GM15510 (cell line): ENCODE results near the gene MYO1D.

Experiments used
- POLR2A ChIP-seq: IDR thresholded peaks from 3 replicates; pipeline ENCODE4 v1.6.1; 2011; ENCODE audit warnings: borderline replicate concordance; ENCODE audit not compliant: insufficient read length; ENCODE audit errors: extremely low read depth

The MYO1D gene

GRCh38 chr17:32713081-32713480 lies 163.8 kb downstream of the MYO1D start:
- TF ChIP-seq POLR2A = no peak

DNA sequence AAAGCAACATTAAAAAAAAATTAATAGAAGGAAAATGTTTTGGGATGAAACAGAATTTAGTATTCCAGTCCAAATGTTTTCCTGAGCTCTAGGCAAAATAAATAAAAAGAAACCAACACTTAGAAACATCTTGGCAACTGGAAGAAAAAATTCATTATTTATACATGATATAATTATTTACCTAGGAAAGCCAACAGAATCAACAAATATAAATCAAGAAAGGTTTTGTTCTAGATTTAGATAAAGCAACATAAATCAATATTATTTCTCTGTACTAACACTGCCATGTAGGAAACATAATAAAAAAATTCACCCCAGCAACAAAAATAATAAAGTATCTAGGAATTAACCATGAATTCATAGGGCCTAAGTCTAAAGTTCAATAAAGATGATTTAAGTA lies 167.4 kb downstream of the MYO1D start:
- no peak for TF ChIP-seq POLR2A

DNA sequence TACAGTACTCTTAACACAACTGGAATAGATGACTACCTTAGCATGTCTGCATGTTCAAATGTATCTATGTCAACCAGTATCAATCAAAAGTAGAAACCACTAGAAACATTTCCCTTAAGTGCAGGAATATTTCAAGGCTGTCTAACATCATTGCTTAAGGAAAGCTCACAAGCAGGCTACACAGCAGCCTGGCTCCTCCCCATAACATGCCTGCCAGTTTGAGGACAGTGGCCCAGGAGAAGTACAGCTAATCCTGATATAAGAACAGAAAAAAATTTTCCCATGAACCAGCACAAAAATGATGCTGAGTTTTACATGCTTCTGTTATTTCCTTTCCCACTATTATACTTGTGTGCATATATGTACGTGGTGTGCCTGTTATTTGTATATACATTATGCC lies 175.1 kb downstream of the MYO1D start:
- no peak for TF ChIP-seq POLR2A

DNA sequence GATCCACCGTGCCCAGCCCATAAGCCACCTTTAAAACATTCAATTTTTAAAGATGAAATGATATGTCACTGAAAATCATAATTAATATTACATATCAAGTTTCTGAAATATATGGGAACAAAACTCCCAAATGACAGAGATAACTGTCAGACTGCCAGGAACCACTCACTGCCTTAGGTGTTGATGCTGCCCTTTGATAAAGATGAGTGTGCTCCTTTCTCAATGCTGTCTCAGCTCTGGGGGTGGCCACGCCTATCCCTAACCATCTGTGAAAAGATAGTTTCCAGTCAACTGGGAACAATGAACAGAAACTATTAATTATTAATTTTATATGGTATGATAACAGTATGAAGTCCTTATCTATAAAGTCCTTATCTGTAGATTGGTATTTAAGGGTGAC lies 177.7 kb downstream of the MYO1D start:
- no peak for TF ChIP-seq POLR2A

GRCh38 chr17:32697728-32698625 lies 178.9 kb downstream of the MYO1D start:
- no peak for TF ChIP-seq POLR2A

GRCh38 chr17:32696426-32696825 lies 180.5 kb downstream of the MYO1D start:
- no peak for TF ChIP-seq POLR2A

GRCh38 chr17:32695864-32696263 lies 181.1 kb downstream of the MYO1D start:
- TF ChIP-seq POLR2A = no peak

- TF ChIP-seq POLR2A = no peak
Measured at GRCh38 chr17:32693194-32693897, 183.6 kb downstream of the MYO1D start.

GRCh38 chr17:32692179-32692578 lies 184.7 kb downstream of the MYO1D start:
- no peak for TF ChIP-seq POLR2A

GRCh38 chr17:32689348-32689747 lies 187.6 kb downstream of the MYO1D start:
- no peak for TF ChIP-seq POLR2A

DNA sequence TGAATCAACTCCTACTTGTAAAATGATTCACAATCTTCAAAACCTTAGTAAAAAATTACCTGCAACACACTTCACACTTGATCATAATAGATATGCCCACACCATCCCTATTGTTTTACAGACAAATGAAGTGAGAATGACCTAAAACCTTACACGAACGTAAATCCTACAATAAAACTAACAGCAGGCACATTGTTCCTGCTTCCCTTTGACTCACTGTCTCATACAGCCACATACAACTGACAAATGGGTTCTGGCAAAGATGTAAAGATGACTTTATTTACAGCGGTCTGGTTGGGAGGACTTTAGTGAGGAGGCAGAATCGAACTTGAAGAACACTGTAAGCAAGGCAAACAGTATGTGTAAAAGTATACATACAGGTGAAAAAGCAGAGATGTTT lies 188.7 kb downstream of the MYO1D start:
- no peak for TF ChIP-seq POLR2A

DNA sequence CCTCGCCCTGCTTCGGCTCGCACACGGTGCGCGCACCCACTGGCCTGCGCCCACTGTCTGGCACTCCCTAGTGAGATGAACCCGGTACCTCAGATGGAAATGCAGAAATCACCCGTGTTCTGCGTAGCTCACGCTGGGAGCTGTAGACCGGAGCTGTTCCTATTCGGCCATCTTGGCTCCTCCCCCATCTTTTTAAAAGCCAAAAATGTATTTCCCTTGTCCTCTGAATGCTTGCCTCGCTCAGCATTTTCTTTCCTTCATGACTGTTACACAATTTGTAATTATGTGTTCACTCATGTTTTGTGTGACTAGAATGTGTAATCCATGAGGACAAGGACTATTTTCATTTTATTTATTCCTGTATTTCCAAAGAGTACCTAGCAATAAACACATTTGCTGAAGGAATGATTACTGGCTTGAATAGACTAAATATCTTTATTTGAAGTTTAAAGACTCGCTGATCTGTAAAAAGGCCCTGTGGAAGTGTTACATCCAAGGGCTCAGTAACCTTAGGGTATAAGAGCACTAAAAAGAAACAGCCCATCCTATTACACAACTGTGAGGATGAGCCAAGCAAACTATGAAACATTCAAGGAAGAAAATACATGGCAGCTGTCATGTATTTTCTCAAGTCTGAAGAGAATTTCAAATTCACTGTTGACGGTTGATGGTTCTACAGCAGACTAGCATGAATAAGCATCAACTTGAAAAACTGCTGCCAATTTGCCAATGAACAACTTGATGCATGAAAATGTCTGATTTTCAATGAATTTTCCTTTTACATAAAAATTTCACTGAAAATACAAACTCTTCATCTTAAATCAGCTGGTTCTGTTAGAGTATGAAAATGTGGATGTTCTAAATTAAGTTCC lies 192.6 kb downstream of the MYO1D start:
- no peak for TF ChIP-seq POLR2A

DNA sequence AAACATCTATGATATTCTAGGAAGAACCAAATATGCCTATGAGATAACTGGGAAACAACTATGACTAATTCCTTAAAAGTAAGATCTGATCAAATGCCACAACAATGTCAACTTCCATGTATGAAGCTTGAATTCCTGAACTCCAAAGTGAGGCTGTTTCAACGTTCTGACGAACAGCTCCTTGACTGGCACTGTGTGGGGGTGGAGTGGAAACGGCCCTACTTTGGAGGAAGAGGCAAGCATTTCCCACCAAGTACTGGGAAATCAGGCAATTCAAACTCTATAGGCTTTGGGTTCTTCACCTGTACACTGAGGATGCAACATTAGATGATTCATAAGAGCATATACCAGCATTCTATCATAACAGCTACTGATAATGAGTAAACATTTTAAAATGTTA lies 203.0 kb downstream of the MYO1D start:
- TF ChIP-seq POLR2A = no peak

GRCh38 chr17:32672711-32673110 lies 204.2 kb downstream of the MYO1D start:
- no peak for TF ChIP-seq POLR2A

GRCh38 chr17:32671896-32672295 lies 205.0 kb downstream of the MYO1D start:
- TF ChIP-seq POLR2A = no peak
